Spleen (tissue), 7 donors: ENCODE results near the gene BATF.

ENCODE experiments used
- POLR2AphosphoS5 ChIP-seq, 3 donors: sonication (generic); formaldehyde crosslinking; IDR thresholded peaks; one replicate each; pipeline ENCODE4 v1.5.1; 2017; ENCODE audit warnings: antibody characterized with exemption in 3 of 3
- TF ChIP-seq, protein P1 (sequence below), 11 experiments: fragments of 200-600 bp in 7 of 11; fragments of 450-650 bp in 4 of 11; sonication (generic) in 4 of 11; IDR thresholded peaks in 8 of 11; conservative IDR thresholded peaks in 3 of 11; 1 replicate in 7 of 11; 2 replicates in 4 of 11; pipeline versions ENCODE4 v1.4.0 to v1.8.0; 2016 to 2021; ENCODE audit warnings: antibody characterized with exemption in 11 of 11, inconsistent platforms in 4 of 11, mild to moderate bottlenecking in 1 of 11
- donor health status: DM: no; HTN: no; CAD: no; lungs with moderate emphysema.
- donor health status: DM: no; HTN: no; CAD: no.
- donor health status: DM: no; HTN: no; CAD: no.

DNA sequence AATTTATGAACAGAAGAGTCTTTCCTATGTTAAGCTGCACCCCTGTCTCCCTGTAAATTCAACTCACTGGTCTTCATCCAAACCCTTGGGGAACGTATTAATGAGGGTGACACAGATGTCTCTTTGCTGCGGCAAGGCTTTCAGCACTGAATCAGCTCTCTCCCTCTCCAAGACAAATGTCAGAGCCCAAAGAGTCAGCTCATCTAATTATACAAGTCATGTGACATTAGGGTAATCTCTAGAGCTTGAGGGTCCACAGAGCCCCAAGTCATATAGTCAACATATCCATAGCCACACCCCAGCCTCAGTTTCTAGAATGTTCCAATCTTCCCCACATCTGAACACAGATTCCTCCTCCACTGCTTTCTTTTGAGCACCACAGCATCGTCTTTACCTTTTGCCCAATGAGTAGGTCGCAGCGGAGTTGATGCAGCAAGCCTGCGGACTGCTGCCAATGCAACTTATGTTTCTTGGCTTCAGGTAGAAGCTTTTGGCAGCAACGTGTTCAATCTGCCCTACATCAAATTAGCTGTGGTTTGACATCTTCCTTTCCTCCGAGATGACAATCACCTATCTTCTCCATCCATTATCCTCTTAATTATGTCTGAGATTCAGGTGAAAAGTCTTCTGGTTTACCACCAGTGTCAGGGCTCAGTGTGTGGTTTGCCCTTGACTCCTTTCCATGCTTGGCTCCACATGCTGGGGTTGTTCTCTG is 5.3 kb downstream of the BATF start:
- TF ChIP-seq, protein P1, sequence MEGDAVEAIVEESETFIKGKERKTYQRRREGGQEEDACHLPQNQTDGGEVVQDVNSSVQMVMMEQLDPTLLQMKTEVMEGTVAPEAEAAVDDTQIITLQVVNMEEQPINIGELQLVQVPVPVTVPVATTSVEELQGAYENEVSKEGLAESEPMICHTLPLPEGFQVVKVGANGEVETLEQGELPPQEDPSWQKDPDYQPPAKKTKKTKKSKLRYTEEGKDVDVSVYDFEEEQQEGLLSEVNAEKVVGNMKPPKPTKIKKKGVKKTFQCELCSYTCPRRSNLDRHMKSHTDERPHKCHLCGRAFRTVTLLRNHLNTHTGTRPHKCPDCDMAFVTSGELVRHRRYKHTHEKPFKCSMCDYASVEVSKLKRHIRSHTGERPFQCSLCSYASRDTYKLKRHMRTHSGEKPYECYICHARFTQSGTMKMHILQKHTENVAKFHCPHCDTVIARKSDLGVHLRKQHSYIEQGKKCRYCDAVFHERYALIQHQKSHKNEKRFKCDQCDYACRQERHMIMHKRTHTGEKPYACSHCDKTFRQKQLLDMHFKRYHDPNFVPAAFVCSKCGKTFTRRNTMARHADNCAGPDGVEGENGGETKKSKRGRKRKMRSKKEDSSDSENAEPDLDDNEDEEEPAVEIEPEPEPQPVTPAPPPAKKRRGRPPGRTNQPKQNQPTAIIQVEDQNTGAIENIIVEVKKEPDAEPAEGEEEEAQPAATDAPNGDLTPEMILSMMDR (IDR thresholded peaks at IDR 0.05 in 8 of 11, conservative IDR thresholded peaks at IDR 0.05 in 3 of 11): no peak
- no peak for TF ChIP-seq POLR2AphosphoS5 (IDR thresholded peaks at IDR 0.05)
